Suprapubic skin (tissue), 4 donors: ENCODE results near the gene LPCAT1.

Source experiments
- CTCF ChIP-seq, 2 donors: fragments of 200-600 bp in 1 of 2; fragments of 450-650 bp in 1 of 2; sonication (generic) in 1 of 2; IDR thresholded peaks; one replicate each; pipeline ENCODE4 v1.5.1; 2016 to 2019; ENCODE audit warnings: antibody characterized with exemption in 2 of 2, mild to moderate bottlenecking in 1 of 2, moderate library complexity in 1 of 2
- POLR2A ChIP-seq, 2 donors: fragments of 450-650 bp; IDR thresholded peaks; one replicate each; pipeline ENCODE4 v1.6.1; 2017; ENCODE audit warnings: antibody characterized with exemption in 2 of 2, mild to moderate bottlenecking in 2 of 2, moderate library complexity in 2 of 2
- POLR2AphosphoS5 ChIP-seq, 3 donors: sonication (generic); formaldehyde crosslinking; IDR thresholded peaks; one replicate each; pipeline ENCODE4 v1.6.1; 2017; ENCODE audit warnings: antibody characterized with exemption in 3 of 3

GRCh38 chr5:1490376-1490775 is 33.4 kb downstream of the LPCAT1 start:
- TF ChIP-seq CTCF (IDR thresholded peaks at IDR 0.05): no peak
- no peak for TF ChIP-seq POLR2A (IDR thresholded peaks at IDR 0.05)
- no peak for TF ChIP-seq POLR2AphosphoS5 (IDR thresholded peaks at IDR 0.05)
